K562 (cell line): ENCODE results near the gene B3GNT7.

Experiments
- EP400 ChIP-seq: fragments of 450-650 bp; IDR thresholded peaks from 2 replicates; pipeline ENCODE4 v1.6.1; 2017; ENCODE audit warnings: antibody characterized with exemption, mild to moderate bottlenecking, moderate library complexity
- POLR3A ChIP-seq: IDR thresholded peaks from 2 replicates; pipeline ENCODE4 v1.6.1; 2011; ENCODE audit warnings: borderline replicate concordance, mild to moderate bottlenecking, moderate library complexity; ENCODE audit not compliant: insufficient read length, insufficient read depth; ENCODE audit errors: extremely low read depth
- ZBTB1 ChIP-seq: sonication (generic); formaldehyde crosslinking; IDR thresholded peaks from 2 replicates; pipeline ENCODE4 v1.8.1; 2023; ENCODE audit warnings: missing genetic modification reagents, low read depth, mild to moderate bottlenecking, borderline replicate concordance

GRCh38 chr2:231425291-231425810 lies 29.8 kb downstream of the B3GNT7 start:
- TF ChIP-seq EP400 (no peak), ZBTB1 (CRISPR knock-in tag) (no peak), POLR3A (no peak)
